HepG2 (cell line): ENCODE data around the gene SPTSSA. TPM values are rescaled to one million over a fixed set of nuclear protein-coding genes. Genes with fewer than 3 reads are reported as not detected.
"Not testable (repeated sequence)": the region's sequence is repeated elsewhere in the genome, so short reads cannot be mapped to it uniquely, and the experiment has no call there.

ENCODE experiments used
- ATAC-seq: fragments of 200-7000 bp; cut with Tn5 transposase; 3 replicates; pipeline ENCODE4 v1.9.1; 2020; ENCODE audit warnings: mild to moderate bottlenecking, moderate library complexity
- BruUV-seq: library from RNA; stranded (reverse); fragments of 400-500 nt; replicated peaks from 2 replicates; lab custom pipeline; 2021; lab: Mats Ljungman, UMichigan
- CTCF ChIA-PET: fragments of 300-600 bp; formaldehyde crosslinking; extraction: SDS; loops from one replicate; lab custom pipeline; 2021; ENCODE audit warnings: low total read pairs, inconsistent platforms, low intra/inter-chr PET ratio; lab: Yijun Ruan, JAX
- POLR2A ChIA-PET: fragments of 350-600 bp; sonication (Branson Sonifier 250); formaldehyde crosslinking; loops from one replicate; lab custom pipeline; 2020; ENCODE audit warnings: antibody characterized with exemption, inconsistent platforms; lab: Yijun Ruan, JAX
- DNase-seq: peaks from one replicate; pipeline ENCODE4 v3.0.0-alpha.2; 2015; ENCODE audit warnings: low spot score
- FAIRE-seq: peaks from 3 replicates; lab custom pipeline; 2011; peaks lifted over from hg19 to GRCh38; lab: Jason Lieb, UNC
- H2AFZ ChIP-seq: one replicate; pipeline ENCODE4 v1.6.1; 2011; ENCODE audit warnings: low read length, inconsistent platforms
- H3K27ac ChIP-seq: fragments of 300-600 bp; 3 replicates; pipeline ENCODE4 v1.8.0; 2011; ENCODE audit warnings: mixed run types, mild to moderate bottlenecking, mixed read lengths, low read length, inconsistent platforms; ENCODE audit not compliant: insufficient read depth; ENCODE audit errors: extremely low read length
- H3K27me3 ChIP-seq, 2 experiments: fragments of 200-600 bp in 1 of 2; 2 replicates in 1 of 2; 3 replicates in 1 of 2; pipeline versions ENCODE4 v1.6.0 to v1.8.0; 2011; ENCODE audit warnings: low read length in 2 of 2, mild to moderate bottlenecking in 2 of 2, moderate library complexity in 2 of 2, inconsistent platforms in 1 of 2; ENCODE audit not compliant: insufficient read depth in 2 of 2, control insufficient read depth in 1 of 2
- H3K36me3 ChIP-seq, 2 experiments: fragments of 200-600 bp in 1 of 2; replicated peaks in 1 of 2; 2 replicates in 1 of 2; 3 replicates in 1 of 2; pipeline versions ENCODE4 v1.5.1 to v1.8.0; 2011; ENCODE audit warnings: low read length in 2 of 2, inconsistent platforms in 1 of 2; ENCODE audit not compliant: insufficient read depth in 2 of 2, control insufficient read depth in 1 of 2
- H3K4me1 ChIP-seq: 2 replicates; pipeline ENCODE4 v1.5.1; 2012; ENCODE audit warnings: low read length, inconsistent platforms; ENCODE audit not compliant: insufficient read depth
- H3K4me2 ChIP-seq: 2 replicates; pipeline ENCODE4 v1.6.0; 2011; ENCODE audit warnings: low read depth, low read length, inconsistent platforms
- H3K4me3 ChIP-seq, 3 experiments: fragments of 200-600 bp in 1 of 3; sonication (generic), shearing (Covaris generic) in 1 of 3; replicated peaks in 1 of 3; 2 replicates each; pipeline ENCODE4 v1.5.1; 2011 to 2016; ENCODE audit warnings: low read length in 3 of 3, inconsistent platforms in 2 of 3, low read depth in 2 of 3, mild to moderate bottlenecking in 2 of 3, control low read depth in 1 of 3, mixed read lengths in 1 of 3; ENCODE audit not compliant: insufficient read depth in 1 of 3
- H3K79me2 ChIP-seq: one replicate; pipeline ENCODE4 v1.6.1; 2011; ENCODE audit warnings: low read length, inconsistent platforms; ENCODE audit not compliant: insufficient read depth
- H3K9ac ChIP-seq: 2 replicates; pipeline ENCODE4 v1.6.0; 2011; ENCODE audit warnings: mild to moderate bottlenecking, low read depth, low read length, inconsistent platforms; ENCODE audit not compliant: insufficient read depth
- H3K9me3 ChIP-seq: 2 replicates; pipeline ENCODE4 v1.5.1; 2012; ENCODE audit warnings: mild to moderate bottlenecking, low read length
- H4K20me1 ChIP-seq: 2 replicates; pipeline ENCODE4 v1.6.0; 2011; ENCODE audit warnings: inconsistent platforms, mild to moderate bottlenecking, low read length, moderate library complexity; ENCODE audit not compliant: insufficient read depth
- ATF4 ChIP-seq, 2 experiments: fragments of 450-650 bp in 1 of 2; sonication (generic) in 1 of 2; formaldehyde crosslinking; IDR thresholded peaks; 2 replicates each; pipeline versions ENCODE4 v1.5.0 to v1.8.0; 2020 to 2022; ENCODE audit warnings: mild to moderate bottlenecking in 1 of 2, missing genetic modification reagents in 1 of 2
- HNRNPK ChIP-seq: fragments of 200-400 bp; formaldehyde crosslinking; IDR thresholded peaks from 2 replicates; pipeline ENCODE4 v1.6.1; 2018; ENCODE audit warnings: low read length, low read depth, moderate library complexity, mild to moderate bottlenecking; ENCODE audit not compliant: poor library complexity, severe bottlenecking
- KLF6 ChIP-seq: IDR thresholded peaks from 2 replicates; pipeline ENCODE4 v1.8.0; 2016; ENCODE audit warnings: missing biosample characterization, missing genetic modification reagents
- ZNF362 ChIP-seq: sonication (generic); formaldehyde crosslinking; IDR thresholded peaks from 2 replicates; pipeline ENCODE4 v1.4.0; 2020; ENCODE audit warnings: missing genetic modification reagents, mild to moderate bottlenecking, borderline replicate concordance
- WGBS: methylation state at CpG from one replicate; pipeline ENCODE4 v1.1.6; 2017; ENCODE audit warnings: low lambda C conversion rate; 5-methylcytosine and 5-hydroxymethylcytosine counted together
- in situ Hi-C: cut with HindIII; loops from 2 replicates; pipeline ENCODE4 v1.10.0; 2017; ENCODE audit warnings: low pct_unique_long_range_greater_than_20kb; ENCODE audit not compliant: extremely low pct_ligation_motif_present
- intact Hi-C: fragments of 100-400 bp; cut with micrococcal nuclease; formaldehyde crosslinking; loops from one replicate; pipeline ENCODE4 v1.10.0; 2022; ENCODE audit not compliant: unreplicated experiment
- polyA plus RNA-seq, 8 experiments: library from polyadenylated mRNA; depleted of rRNA in 3 of 8; stranded (reverse) in 7 of 8; unstranded in 1 of 8; fragments of >200 nt; fragmentation: Illumina TruSeq in 4 of 8; extraction: Trizol in 4 of 8; gene quantifications; 2 replicates each; pipeline versions ENCODE4 v1.2.1 to v1.2.3, GENCODE V29; 2011 to 2016; ENCODE audit warnings: low read depth in 4 of 8, missing spikeins in 1 of 8, mixed read lengths in 1 of 8; ENCODE audit not compliant: insufficient read depth in 1 of 8
- total RNA-seq, 5 experiments: library from RNA; depleted of rRNA; stranded (reverse); fragments of >200 nt; fragmentation: Illumina TruSeq; extraction: Trizol; gene quantifications; 2 replicates each; pipeline ENCODE4 v1.2.3, GENCODE V29; 2016; ENCODE audit warnings: low read depth in 1 of 5

The SPTSSA gene
- total and polyA plus RNA-seq, 2 of the 13 experiments (the other 11 are each of a cell fraction or from before 2014, with no cell fraction given): 19.1 to 86.1 TPM

- peak in 1 of 2 experiments; percentile 77; a peak in 2 of 4 replicates for TF ChIP-seq ATF4 (CRISPR knock-in tag; IDR thresholded peaks at IDR 0.05)
- TF ChIP-seq ZNF362: peak; percentile 57; the same call in 1 of the 2 replicates
These were observed 17.7 kb upstream of the SPTSSA start (continued) for GRCh38 chr14:34479694-34480093.

- Histone ChIP-seq H3K27me3 (no peaks in the 10 kb centered on the region), H3K4me2 (no peak overlapping the region), H3K4me1 (no peaks in the 10 kb centered on the region), H3K27ac (no peak overlapping the region), H4K20me1 (no peaks in the 10 kb centered on the region), H3K79me2 (no peaks in the 10 kb centered on the region), H3K36me3 (no peaks in the 10 kb centered on the region), H2AFZ (no peak overlapping the region)
- FAIRE-seq (no peak), ATAC-seq (no peak)
- POLR2A ChIA-PET: interaction anchor here (0.6 to 0.8 kb wide), 2 partner anchors 17 to 78 kb away, joined by 3 read pairs; partner anchors contain the start of gene SPTSSA
- WGBS: 61% methylated on average over 1 of the region's 1 CpG
- in situ Hi-C loops: no loop called here
- TF ChIP-seq KLF6 (CRISPR knock-in tag) (no peak), HNRNPK (peak; percentile 24)
- TF ChIP-seq, all 625 proteins: peak for 1
- no peaks in the 10 kb centered on the region for H3K9me3 ChIP-seq
- no peak overlapping the region for H3K9ac ChIP-seq
- CTCF ChIA-PET: no interaction called here
- DNase-seq: no peak
- no peak overlapping the region for H3K4me3 ChIP-seq
- no TSS peak for BruUV-seq
- intact Hi-C loops: no loop called here
These were observed 16.2 kb upstream of the SPTSSA start for GRCh38 chr14:34478261-34478660.

- WGBS: 78% methylated on average over 31 of the region's 31 CpGs
- CTCF ChIA-PET: not testable (repeated sequence)
These were observed 14.0 kb upstream of the SPTSSA start for GRCh38 chr14:34476036-34476435.

More at GRCh38 chr14:34476036-34476435, 14.0 kb upstream of the SPTSSA start:
- H2AFZ ChIP-seq, intact Hi-C loops, DNase-seq, H3K79me2 ChIP-seq, H3K36me3 ChIP-seq, FAIRE-seq, H3K27me3 ChIP-seq, H3K4me3 ChIP-seq, H3K9me3 ChIP-seq, in situ Hi-C loops, H3K27ac ChIP-seq, H3K4me2 ChIP-seq, H3K9ac ChIP-seq, POLR2A ChIA-PET, H3K4me1 ChIP-seq, BruUV-seq, ATAC-seq, H4K20me1 ChIP-seq: not testable (repeated sequence)
